Astrocyte (in vitro differentiated cells and primary cell): ENCODE measurements around the gene TMEM178B.

Experiments
- CTCF ChIP-seq: IDR thresholded peaks from 2 replicates; pipeline ENCODE4 v1.5.1; 2011; ENCODE audit warnings: low read depth, mild to moderate bottlenecking, inconsistent platforms, low read length, moderate library complexity; ENCODE audit not compliant: insufficient read depth
- EZH2 ChIP-seq: IDR thresholded peaks from 2 replicates; pipeline ENCODE4 v1.6.1; 2012; ENCODE audit warnings: mild to moderate bottlenecking, low read length, inconsistent platforms; ENCODE audit not compliant: insufficient read depth

DNA sequence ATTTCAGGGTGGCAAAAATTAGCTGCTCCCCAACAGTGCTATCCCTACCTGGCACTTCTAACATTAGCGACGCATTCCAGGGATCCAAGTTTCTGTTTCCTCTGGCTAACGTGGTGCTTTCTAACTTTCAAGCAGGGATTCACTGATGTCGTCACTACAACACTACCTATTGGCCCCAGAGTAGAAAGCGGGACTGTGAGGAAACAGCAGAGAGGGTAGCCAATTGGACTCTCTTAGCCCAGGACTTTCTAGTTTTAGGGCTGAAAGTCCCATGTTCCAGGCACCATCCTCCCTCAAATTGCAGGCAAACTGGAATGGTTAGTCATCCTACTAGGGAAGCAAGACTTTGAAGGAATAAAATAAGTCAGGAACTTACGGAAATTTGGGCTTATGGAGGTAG is 388.1 kb downstream of the TMEM178B start:
- TF ChIP-seq EZH2 = no peak
- TF ChIP-seq CTCF = no peak
